Glutamatergic neuron (in vitro differentiated cells): Measurements from ENCODE around the gene AP5B1. TPM values are rescaled to one million over a fixed set of nuclear protein-coding genes. Genes with fewer than 3 reads are reported as not detected.
A peak's percentile ranks its signal among the peaks of the same experiment; 100 is the strongest.

ENCODE experiments used
- DNase-seq: peaks from one replicate; pipeline ENCODE4 v3.0.0; 2022
- H3K27ac Mint-ChIP-seq: one replicate; pipeline ENCODE4 v1.8.0; 2020; ENCODE audit warnings: mild to moderate bottlenecking, mixed read lengths, inconsistent platforms; ENCODE audit not compliant: unreplicated experiment
- H3K27me3 Mint-ChIP-seq: one replicate; pipeline ENCODE4 v1.8.0; 2020; ENCODE audit warnings: mild to moderate bottlenecking, moderate library complexity, mixed read lengths, inconsistent platforms; ENCODE audit not compliant: unreplicated experiment
- H3K36me3 Mint-ChIP-seq: one replicate; pipeline ENCODE4 v1.8.0; 2020; ENCODE audit warnings: mild to moderate bottlenecking, mixed read lengths, inconsistent platforms; ENCODE audit not compliant: unreplicated experiment
- H3K4me1 Mint-ChIP-seq: one replicate; pipeline ENCODE4 v1.8.0; 2020; ENCODE audit warnings: mild to moderate bottlenecking, low read depth, mixed read lengths, inconsistent platforms; ENCODE audit not compliant: unreplicated experiment
- H3K4me3 Mint-ChIP-seq: one replicate; pipeline ENCODE4 v1.8.0; 2020; ENCODE audit warnings: mild to moderate bottlenecking, mixed read lengths, inconsistent platforms; ENCODE audit not compliant: unreplicated experiment
- H3K9me3 Mint-ChIP-seq: one replicate; pipeline ENCODE4 v1.8.0; 2020; ENCODE audit warnings: mild to moderate bottlenecking, moderate library complexity, mixed read lengths, inconsistent platforms; ENCODE audit not compliant: unreplicated experiment
- long read RNA-seq: library from polyadenylated mRNA; unstranded; transcript quantifications from one replicate; pipeline ENCODE4 v2.0.0, GENCODE V29; 2020; ENCODE audit not compliant: unreplicated experiment
- total RNA-seq: library from RNA; stranded (reverse); fragmentation: NEBNext Ultra II Directional; extraction: Animal tissue kit (Norgen Biotek cat#: 25700); gene quantifications from one replicate; pipeline ENCODE4 v1.2.1, GENCODE V29; 2021; ENCODE audit not compliant: unreplicated experiment
- TF ChIP-seq, protein P1 (sequence below): fragments of 200-600 bp; sonication (generic); IDR thresholded peaks from one replicate; pipeline ENCODE4 v1.5.0; 2021; ENCODE audit not compliant: partially characterized antibody, unreplicated experiment

Gene AP5B1, protein sequence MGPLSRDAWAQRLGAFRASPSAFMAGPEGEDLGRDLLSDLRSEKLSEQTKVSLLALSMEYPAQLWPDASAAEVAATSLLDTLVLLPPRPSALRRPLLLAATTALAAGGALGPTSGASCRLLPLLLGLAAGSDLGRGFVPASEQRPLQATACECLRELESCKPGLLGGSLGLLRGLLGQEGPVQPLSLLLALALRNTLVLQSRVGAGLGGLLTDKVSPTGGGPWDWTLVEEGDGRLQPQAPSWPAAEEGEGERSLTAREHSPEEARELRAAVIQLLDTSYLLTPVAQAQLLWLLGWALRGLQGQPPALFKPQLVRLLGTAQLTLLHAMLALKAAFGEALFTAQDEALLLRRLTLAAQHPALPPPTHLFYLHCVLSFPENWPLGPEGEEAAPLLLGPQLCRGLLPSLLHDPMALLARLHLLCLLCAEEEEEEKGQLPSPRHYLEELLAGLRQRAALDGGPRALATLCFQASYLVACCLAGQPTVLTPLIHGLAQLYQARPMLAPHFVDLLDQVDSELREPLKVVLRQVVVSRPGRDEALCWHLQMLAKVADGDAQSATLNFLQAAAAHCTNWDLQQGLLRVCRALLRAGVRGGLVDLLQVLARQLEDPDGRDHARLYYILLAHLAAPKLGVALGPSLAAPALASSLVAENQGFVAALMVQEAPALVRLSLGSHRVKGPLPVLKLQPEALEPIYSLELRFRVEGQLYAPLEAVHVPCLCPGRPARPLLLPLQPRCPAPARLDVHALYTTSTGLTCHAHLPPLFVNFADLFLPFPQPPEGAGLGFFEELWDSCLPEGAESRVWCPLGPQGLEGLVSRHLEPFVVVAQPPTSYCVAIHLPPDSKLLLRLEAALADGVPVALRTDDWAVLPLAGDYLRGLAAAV
- total RNA-seq: 13.2 TPM
- long read RNA-seq, partial matches to known transcripts: 0 of 2 reads
- long read RNA-seq, other reads (novel, unspliced or antisense): 2 of 2 reads

- H3K36me3 Mint-ChIP-seq: peaks cover 4% of the 10 kb centered on the region
- no peak within 1 kb of the TSS for H3K27ac Mint-ChIP-seq
- TF ChIP-seq, protein P1, sequence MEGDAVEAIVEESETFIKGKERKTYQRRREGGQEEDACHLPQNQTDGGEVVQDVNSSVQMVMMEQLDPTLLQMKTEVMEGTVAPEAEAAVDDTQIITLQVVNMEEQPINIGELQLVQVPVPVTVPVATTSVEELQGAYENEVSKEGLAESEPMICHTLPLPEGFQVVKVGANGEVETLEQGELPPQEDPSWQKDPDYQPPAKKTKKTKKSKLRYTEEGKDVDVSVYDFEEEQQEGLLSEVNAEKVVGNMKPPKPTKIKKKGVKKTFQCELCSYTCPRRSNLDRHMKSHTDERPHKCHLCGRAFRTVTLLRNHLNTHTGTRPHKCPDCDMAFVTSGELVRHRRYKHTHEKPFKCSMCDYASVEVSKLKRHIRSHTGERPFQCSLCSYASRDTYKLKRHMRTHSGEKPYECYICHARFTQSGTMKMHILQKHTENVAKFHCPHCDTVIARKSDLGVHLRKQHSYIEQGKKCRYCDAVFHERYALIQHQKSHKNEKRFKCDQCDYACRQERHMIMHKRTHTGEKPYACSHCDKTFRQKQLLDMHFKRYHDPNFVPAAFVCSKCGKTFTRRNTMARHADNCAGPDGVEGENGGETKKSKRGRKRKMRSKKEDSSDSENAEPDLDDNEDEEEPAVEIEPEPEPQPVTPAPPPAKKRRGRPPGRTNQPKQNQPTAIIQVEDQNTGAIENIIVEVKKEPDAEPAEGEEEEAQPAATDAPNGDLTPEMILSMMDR: no peak
- peak within 1 kb of the TSS; percentile 84 for H3K4me3 Mint-ChIP-seq
- peak; percentile 52 for DNase-seq
- peaks cover 3% of the 10 kb centered on the region for H3K9me3 Mint-ChIP-seq
- peaks cover 9% of the 10 kb centered on the region for H3K27me3 Mint-ChIP-seq
- H3K4me1 Mint-ChIP-seq: peaks cover 2% of the 10 kb centered on the region
Observed at GRCh38 chr11:65780770-65781151, at the start of gene AP5B1. Gene AP5B1, minus strand, starts transcription at chr11:65780976. Its CDS starts 385 bp downstream, at chr11:65780591.

GRCh38 chr11:65829459-65829858 lies 48.7 kb upstream of the AP5B1 start:
- DNase-seq: no peak
- TF ChIP-seq, protein P1: no peak
- Mint-ChIP-seq H3K4me1 (no peaks in the 10 kb centered on the region), H3K4me3 (no peak overlapping the region), H3K9me3 (peaks cover 6% of the 10 kb centered on the region), H3K36me3 (no peaks in the 10 kb centered on the region), H3K27me3 (peaks cover 10% of the 10 kb centered on the region), H3K27ac (no peak overlapping the region)

GRCh38 chr11:65826984-65827735 lies 46.4 kb upstream of the AP5B1 start:
- H3K9me3 Mint-ChIP-seq: peaks cover 3% of the 10 kb centered on the region
- peaks cover 9% of the 10 kb centered on the region for H3K27me3 Mint-ChIP-seq
- TF ChIP-seq, protein P1: no peak
- H3K4me1 Mint-ChIP-seq: no peaks in the 10 kb centered on the region
- DNase-seq: no peak
- no peak overlapping the region for H3K4me3 Mint-ChIP-seq
- no peak overlapping the region for H3K27ac Mint-ChIP-seq
- no peaks in the 10 kb centered on the region for H3K36me3 Mint-ChIP-seq

DNA sequence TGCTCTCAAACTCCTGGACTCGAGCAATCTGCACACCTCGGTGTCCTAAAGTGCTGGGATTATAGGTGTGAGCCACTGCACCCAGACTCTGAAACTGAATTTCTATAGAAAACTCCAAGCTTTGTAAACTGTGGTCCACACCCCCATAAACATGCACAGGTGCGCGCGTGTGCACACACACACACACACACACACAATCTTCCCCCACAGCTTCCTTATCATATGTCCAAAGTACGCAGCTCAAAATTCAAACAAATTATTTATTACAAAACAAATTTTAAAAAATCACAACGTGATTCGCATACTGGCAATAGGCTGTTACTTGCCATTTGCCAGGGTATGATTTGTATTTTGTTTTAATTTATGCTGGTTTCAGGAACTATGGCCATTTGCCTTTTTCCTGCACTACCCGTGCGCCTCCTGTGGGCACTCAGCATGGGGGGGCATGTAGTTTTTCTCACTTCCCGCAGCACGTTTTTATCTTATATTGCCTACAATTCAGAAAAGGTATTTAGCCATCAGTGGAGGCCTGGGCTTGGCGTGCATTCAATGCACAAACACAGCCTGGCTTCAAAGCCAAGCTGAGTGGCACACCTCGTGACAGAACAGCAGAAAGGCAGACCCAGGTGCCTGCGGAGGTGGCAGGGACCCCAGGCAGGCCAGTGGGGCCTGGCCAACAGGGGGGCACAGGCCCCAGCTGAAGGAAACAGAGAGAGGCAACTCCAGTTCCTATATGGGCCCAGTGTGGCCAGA lies 42.2 kb upstream of the AP5B1 start:
- peaks cover 1% of the 10 kb centered on the region for H3K9me3 Mint-ChIP-seq
- H3K4me1 Mint-ChIP-seq: no peaks in the 10 kb centered on the region
- no peak for DNase-seq
- no peaks in the 10 kb centered on the region for H3K36me3 Mint-ChIP-seq
- H3K4me3 Mint-ChIP-seq: no peak overlapping the region
- peaks cover 1% of the 10 kb centered on the region for H3K27me3 Mint-ChIP-seq
- TF ChIP-seq, protein P1: no peak
- H3K27ac Mint-ChIP-seq: no peak overlapping the region
